Midbrain (tissue), 1 donor: Measurements from ENCODE around the gene PTP4A1.
"Not testable (repeated sequence)": the region's sequence is repeated elsewhere in the genome, so short reads cannot be mapped to it uniquely, and the experiment has no call there.

Experiments
- DNase-seq: peaks from one replicate; lab custom pipeline; 2025; lab: John Stamatoyannopoulos, UW

The PTP4A1 gene

GRCh38 chr6:63582579-63583231, 10.4 kb downstream of the PTP4A1 start:
- no peak for DNase-seq

GRCh38 chr6:63584125-63584514, 11.8 kb downstream of the PTP4A1 start:
- DNase-seq: no peak

- DNase-seq: no peak
Observed at GRCh38 chr6:63584566-63584965, 12.3 kb downstream of the PTP4A1 start.

- not testable (repeated sequence) for DNase-seq
Observed at GRCh38 chr6:63585652-63586051, 13.4 kb downstream of the PTP4A1 start.

- no peak for DNase-seq
Observed at GRCh38 chr6:63589952-63590411, 17.7 kb downstream of the PTP4A1 start.

GRCh38 chr6:63592886-63593285, 20.6 kb downstream of the PTP4A1 start:
- DNase-seq: no peak

- DNase-seq: no peak
Observed at GRCh38 chr6:63597141-63598048, 25.1 kb downstream of the PTP4A1 start.

- DNase-seq: peak; percentile 81
Observed at GRCh38 chr6:63598049-63599036, 26.1 kb downstream of the PTP4A1 start.

- DNase-seq: no peak
Observed at GRCh38 chr6:63599243-63599642, 27.0 kb downstream of the PTP4A1 start.

- no peak for DNase-seq
Observed at GRCh38 chr6:63600136-63600535, 27.9 kb downstream of the PTP4A1 start.

GRCh38 chr6:63609231-63609630, 37.0 kb downstream of the PTP4A1 start:
- DNase-seq: no peak

GRCh38 chr6:63610944-63611343, 38.7 kb downstream of the PTP4A1 start:
- no peak for DNase-seq

- DNase-seq: no peak
Observed at GRCh38 chr6:63611560-63611959, 39.3 kb downstream of the PTP4A1 start.

- no peak for DNase-seq
Observed at GRCh38 chr6:63615590-63615989, 43.3 kb downstream of the PTP4A1 start.
